Natural killer cell (primary cell): Measurements from ENCODE around the gene PPP4R1. TPM values are rescaled to one million over a fixed set of nuclear protein-coding genes. Genes with fewer than 3 reads are reported as not detected.
A peak's percentile ranks its signal among the peaks of the same experiment; 100 is the strongest.

Experiments used
- ATAC-seq, 3 donors: fragments of 150-1000 bp in 2 of 3; fragments of 200-7000 bp in 1 of 3; cut with Tn5 transposase; 1 replicate in 1 of 3; 2 replicates in 2 of 3; pipeline ENCODE4 v1.10.0; 2021; ENCODE audit warnings: mild to moderate bottlenecking in 2 of 3, moderate library complexity in 2 of 3
- DNase-seq, 2 donors: peaks; one replicate each; pipeline versions ENCODE4 v3.0.0 to v3.0.0-alpha.2; 2013 to 2021; ENCODE audit warnings: mixed read lengths in 1 of 2
- H3K27ac ChIP-seq: one replicate; pipeline ENCODE4 v1.5.1; 2013; ENCODE audit warnings: mild to moderate bottlenecking, low read length
- H3K27me3 ChIP-seq: one replicate; pipeline ENCODE4 v1.6.1; 2013; ENCODE audit warnings: low read length; ENCODE audit not compliant: control insufficient read depth, insufficient read depth
- H3K36me3 ChIP-seq: one replicate; pipeline ENCODE4 v1.6.1; 2013; ENCODE audit warnings: low read length; ENCODE audit not compliant: control insufficient read depth, insufficient read depth
- H3K4me1 ChIP-seq: one replicate; pipeline ENCODE4 v1.6.1; 2013; ENCODE audit warnings: low read length; ENCODE audit not compliant: control insufficient read depth, insufficient read depth
- H3K4me3 ChIP-seq: one replicate; pipeline ENCODE4 v1.5.1; 2013; ENCODE audit warnings: low read length
- H3K9me3 ChIP-seq: one replicate; pipeline ENCODE4 v1.6.1; 2013; ENCODE audit warnings: low read length; ENCODE audit not compliant: control insufficient read depth, insufficient read depth
- H3K27ac Mint-ChIP-seq, 2 donors: one replicate each; pipeline ENCODE4 v1.8.0; 2022; ENCODE audit warnings: mild to moderate bottlenecking in 2 of 2, mixed read lengths in 2 of 2, moderate library complexity in 1 of 2
- H3K27me3 Mint-ChIP-seq, 2 donors: one replicate each; pipeline ENCODE4 v1.8.0; 2022; ENCODE audit warnings: low read depth in 2 of 2, mixed read lengths in 2 of 2
- H3K36me3 Mint-ChIP-seq: one replicate; pipeline ENCODE4 v1.8.0; 2022; ENCODE audit warnings: mixed read lengths
- H3K4me1 Mint-ChIP-seq, 2 donors: one replicate each; pipeline ENCODE4 v1.8.0; 2022; ENCODE audit warnings: mixed read lengths in 2 of 2
- H3K4me3 Mint-ChIP-seq: one replicate; pipeline ENCODE4 v1.8.0; 2022; ENCODE audit warnings: mild to moderate bottlenecking, moderate library complexity, mixed read lengths
- H3K9me3 Mint-ChIP-seq, 2 donors: one replicate each; pipeline ENCODE4 v1.8.0; 2022; ENCODE audit warnings: mixed read lengths in 2 of 2
- CTCF ChIP-seq: fragments of 200-600 bp; IDR thresholded peaks from one replicate; pipeline ENCODE4 v1.8.0; 2022; ENCODE audit warnings: antibody characterized with exemption
- WGBS: methylation state at CpG from one replicate; pipeline ENCODE4 v1.1.7; 2013; ENCODE audit warnings: missing lambda C conversion rate; ENCODE audit not compliant: insufficient coverage; 5-methylcytosine and 5-hydroxymethylcytosine counted together
- intact Hi-C: fragments of 100-400 bp; cut with micrococcal nuclease; formaldehyde crosslinking; loops from one replicate; pipeline ENCODE4 v1.14.2; 2022
- total RNA-seq, 4 donors: library from RNA; stranded (reverse); fragments of 120-200 nt in 1 of 4; gene quantifications; one replicate each; pipeline versions ENCODE4 v1.2.3 to v1.2.4, GENCODE V29; 2013 to 2022

PPP4R1 gene
- total RNA-seq, 3 donors from 2014 or later (not counting 1 experiment from before 2014, with no cell fraction given) = 60.5 to 108 (median 72.6) TPM

GRCh38 chr18:9558387-9559064 is 55.8 kb downstream of the PPP4R1 start:
- peaks cover 0 to 4% of the 10 kb centered on the region in 2 donors for H3K4me1 Mint-ChIP-seq
- intact Hi-C loops = no loop called here
- peaks cover 23% of the 10 kb centered on the region for H3K36me3 Mint-ChIP-seq
- no peak for ATAC-seq
- Histone ChIP-seq H3K27ac (no peak overlapping the region), H3K4me1 (no peaks in the 10 kb centered on the region), H3K9me3 (no peaks in the 10 kb centered on the region), H3K36me3 (peaks cover 66% of the 10 kb centered on the region), H3K4me3 (no peak overlapping the region), H3K27me3 (no peaks in the 10 kb centered on the region)
- H3K9me3 Mint-ChIP-seq = no peaks in the 10 kb centered on the region
- H3K27ac Mint-ChIP-seq = peak overlapping the region in 1 of 2 donors; percentile 14
- 98% methylated on average over 3 of the region's 4 CpGs for WGBS
- TF ChIP-seq CTCF = no peak
- no peak overlapping the region for H3K4me3 Mint-ChIP-seq
- no peak for DNase-seq
- no peaks in the 10 kb centered on the region for H3K27me3 Mint-ChIP-seq

- peak overlapping the region in 1 of 2 donors; percentile 14 for H3K27ac Mint-ChIP-seq
- H3K27ac ChIP-seq = no peak overlapping the region
These were observed 57.0 kb downstream of the PPP4R1 start for GRCh38 chr18:9557250-9557943.

GRCh38 chr18:9552616-9553015 is 61.7 kb downstream of the PPP4R1 start:
- no peaks in the 10 kb centered on the region for H3K9me3 ChIP-seq
- ATAC-seq (no peak), DNase-seq (no peak)
- peaks cover 68% of the 10 kb centered on the region for H3K36me3 ChIP-seq
- H3K4me3 ChIP-seq = no peak overlapping the region
- no peaks in the 10 kb centered on the region for H3K27me3 ChIP-seq
- WGBS = 97% methylated on average over 4 of the region's 4 CpGs
- no peak overlapping the region for H3K27ac ChIP-seq
- intact Hi-C loops = no loop called here
- H3K4me3 Mint-ChIP-seq = no peak overlapping the region
- peaks cover 34% of the 10 kb centered on the region for H3K36me3 Mint-ChIP-seq
- no peak overlapping the region for H3K27ac Mint-ChIP-seq
- TF ChIP-seq CTCF = no peak
- H3K4me1 Mint-ChIP-seq = peaks cover 0 to 10% of the 10 kb centered on the region in 2 donors
- no peaks in the 10 kb centered on the region for H3K4me1 ChIP-seq
- no peaks in the 10 kb centered on the region for H3K9me3 Mint-ChIP-seq
- no peaks in the 10 kb centered on the region for H3K27me3 Mint-ChIP-seq

More at GRCh38 chr18:9557250-9557943, 57.0 kb downstream of the PPP4R1 start:
- no peaks in the 10 kb centered on the region for H3K27me3 ChIP-seq
- ATAC-seq (no peak), DNase-seq (no peak)
- Mint-ChIP-seq H3K9me3 (no peaks in the 10 kb centered on the region), H3K36me3 (peaks cover 28% of the 10 kb centered on the region), H3K4me3 (no peak overlapping the region), H3K4me1 (peaks cover 0 to 4% of the 10 kb centered on the region in 2 donors), H3K27me3 (no peaks in the 10 kb centered on the region)
- H3K36me3 ChIP-seq = peaks cover 68% of the 10 kb centered on the region
- H3K9me3 ChIP-seq = no peaks in the 10 kb centered on the region
- no peak for TF ChIP-seq CTCF
- intact Hi-C loops = no loop called here
- WGBS = over 99% methylated on average over 13 of the region's 13 CpGs
- no peaks in the 10 kb centered on the region for H3K4me1 ChIP-seq
- no peak overlapping the region for H3K4me3 ChIP-seq
